Osteocyte (in vitro differentiated cells): ENCODE measurements around the gene MEGF6. TPM values are rescaled to one million over a fixed set of nuclear protein-coding genes. Genes with fewer than 3 reads are reported as not detected.

Experiments used
- DNase-seq: peaks from one replicate; pipeline ENCODE4 v3.0.0; 2021; ENCODE audit warnings: mixed read lengths; ENCODE audit not compliant: unreplicated experiment; ENCODE audit errors: extremely low spot score
- H3K27ac Mint-ChIP-seq: one replicate; pipeline ENCODE4 v1.8.0; 2021; ENCODE audit warnings: mild to moderate bottlenecking, mixed read lengths; ENCODE audit not compliant: unreplicated experiment
- H3K27me3 Mint-ChIP-seq: one replicate; pipeline ENCODE4 v1.8.0; 2021; ENCODE audit warnings: mixed read lengths; ENCODE audit not compliant: unreplicated experiment
- H3K36me3 Mint-ChIP-seq: one replicate; pipeline ENCODE4 v1.8.0; 2021; ENCODE audit warnings: mixed read lengths; ENCODE audit not compliant: unreplicated experiment
- H3K4me1 Mint-ChIP-seq: one replicate; pipeline ENCODE4 v1.8.0; 2021; ENCODE audit warnings: mixed read lengths; ENCODE audit not compliant: unreplicated experiment
- H3K4me3 Mint-ChIP-seq: one replicate; pipeline ENCODE4 v1.8.0; 2021; ENCODE audit warnings: mild to moderate bottlenecking, moderate library complexity, mixed read lengths; ENCODE audit not compliant: unreplicated experiment
- H3K9me3 Mint-ChIP-seq: one replicate; pipeline ENCODE4 v1.8.0; 2021; ENCODE audit warnings: mixed read lengths; ENCODE audit not compliant: unreplicated experiment
- CTCF ChIP-seq: fragments of 200-600 bp; sonication (generic); IDR thresholded peaks from 2 replicates; pipeline ENCODE4 v1.5.0; 2021; ENCODE audit warnings: antibody characterized with exemption, mild to moderate bottlenecking, moderate library complexity
- total RNA-seq: library from RNA; stranded (reverse); gene quantifications from 2 replicates; pipeline ENCODE4 v1.2.1, GENCODE V29; 2021

MEGF6 gene
- total RNA-seq, 1 donor from 2014 or later: 255 TPM

GRCh38 chr1:3539707-3540425 lies 71.4 kb downstream of the MEGF6 start:
- H3K4me1 Mint-ChIP-seq: peaks cover 50% of the 10 kb centered on the region
- H3K27ac Mint-ChIP-seq: no peak overlapping the region
- no peak overlapping the region for H3K4me3 Mint-ChIP-seq
- no peaks in the 10 kb centered on the region for H3K27me3 Mint-ChIP-seq
- TF ChIP-seq CTCF: no peak
- no peaks in the 10 kb centered on the region for H3K9me3 Mint-ChIP-seq
- DNase-seq: no peak
- H3K36me3 Mint-ChIP-seq: no peaks in the 10 kb centered on the region

- no peak for DNase-seq
- Mint-ChIP-seq H3K27ac (no peak overlapping the region), H3K4me1 (peaks cover 29% of the 10 kb centered on the region), H3K27me3 (no peaks in the 10 kb centered on the region), H3K36me3 (no peaks in the 10 kb centered on the region), H3K9me3 (no peaks in the 10 kb centered on the region), H3K4me3 (no peak overlapping the region)
- no peak for TF ChIP-seq CTCF
Measured at GRCh38 chr1:3537359-3537758, 73.9 kb downstream of the MEGF6 start.

GRCh38 chr1:3536420-3537195 lies 74.7 kb downstream of the MEGF6 start:
- DNase-seq: no peak
- no peaks in the 10 kb centered on the region for H3K27me3 Mint-ChIP-seq
- no peaks in the 10 kb centered on the region for H3K9me3 Mint-ChIP-seq
- no peak overlapping the region for H3K27ac Mint-ChIP-seq
- H3K36me3 Mint-ChIP-seq: no peaks in the 10 kb centered on the region
- no peak for TF ChIP-seq CTCF
- H3K4me1 Mint-ChIP-seq: peaks cover 22% of the 10 kb centered on the region
- no peak overlapping the region for H3K4me3 Mint-ChIP-seq

- Mint-ChIP-seq H3K9me3 (no peaks in the 10 kb centered on the region), H3K27ac (no peak overlapping the region), H3K4me1 (peaks cover 21% of the 10 kb centered on the region), H3K4me3 (no peak overlapping the region), H3K36me3 (no peaks in the 10 kb centered on the region), H3K27me3 (no peaks in the 10 kb centered on the region)
- no peak for DNase-seq
- TF ChIP-seq CTCF: no peak
Measured at GRCh38 chr1:3535732-3536131, 75.6 kb downstream of the MEGF6 start.
